ENCODE results near the gene GREB1L. TPM values are rescaled to one million over a fixed set of nuclear protein-coding genes. Genes with fewer than 3 reads are reported as not detected.

GREB1L gene
- total RNA-seq, 3 donors from 2014 or later, result 0.26 to 1.0 (median 0.29) TPM

DNA sequence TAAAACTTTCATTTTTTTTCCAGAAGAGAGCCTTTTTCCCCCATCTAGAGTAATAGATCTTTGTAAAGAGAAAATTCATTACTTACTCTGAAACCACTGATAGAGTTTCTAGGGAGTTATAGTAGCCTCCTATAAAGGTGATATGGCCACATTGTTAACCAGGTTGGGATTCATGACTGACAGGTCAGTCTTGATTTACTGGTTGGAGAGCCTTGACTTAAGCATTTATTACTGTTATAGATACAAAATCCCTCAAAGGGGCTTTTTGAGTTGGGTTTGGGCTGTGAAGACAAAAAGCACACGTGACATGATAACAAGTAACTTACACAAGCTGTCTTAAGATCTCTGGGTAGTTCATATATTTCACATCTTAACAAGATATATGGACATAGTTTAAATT lies 141.0 kb downstream of the GREB1L start:
- TF ChIP-seq, protein P1, sequence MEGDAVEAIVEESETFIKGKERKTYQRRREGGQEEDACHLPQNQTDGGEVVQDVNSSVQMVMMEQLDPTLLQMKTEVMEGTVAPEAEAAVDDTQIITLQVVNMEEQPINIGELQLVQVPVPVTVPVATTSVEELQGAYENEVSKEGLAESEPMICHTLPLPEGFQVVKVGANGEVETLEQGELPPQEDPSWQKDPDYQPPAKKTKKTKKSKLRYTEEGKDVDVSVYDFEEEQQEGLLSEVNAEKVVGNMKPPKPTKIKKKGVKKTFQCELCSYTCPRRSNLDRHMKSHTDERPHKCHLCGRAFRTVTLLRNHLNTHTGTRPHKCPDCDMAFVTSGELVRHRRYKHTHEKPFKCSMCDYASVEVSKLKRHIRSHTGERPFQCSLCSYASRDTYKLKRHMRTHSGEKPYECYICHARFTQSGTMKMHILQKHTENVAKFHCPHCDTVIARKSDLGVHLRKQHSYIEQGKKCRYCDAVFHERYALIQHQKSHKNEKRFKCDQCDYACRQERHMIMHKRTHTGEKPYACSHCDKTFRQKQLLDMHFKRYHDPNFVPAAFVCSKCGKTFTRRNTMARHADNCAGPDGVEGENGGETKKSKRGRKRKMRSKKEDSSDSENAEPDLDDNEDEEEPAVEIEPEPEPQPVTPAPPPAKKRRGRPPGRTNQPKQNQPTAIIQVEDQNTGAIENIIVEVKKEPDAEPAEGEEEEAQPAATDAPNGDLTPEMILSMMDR (IDR thresholded peaks at IDR 0.05), result no peak
- Histone ChIP-seq H3K4me1 (ENCODE audit: low read depth) (no peaks in the 10 kb centered on the region), H3K9me3 (no peaks in the 10 kb centered on the region), H3K4me3 (no peak overlapping the region), H3K36me3 (ENCODE audit: low read depth) (no peaks in the 10 kb centered on the region)
- no peak for DNase-seq
- no peak for ATAC-seq
- intact Hi-C loops (cut with DNase I, micrococcal nuclease), result no loop called here

DNA sequence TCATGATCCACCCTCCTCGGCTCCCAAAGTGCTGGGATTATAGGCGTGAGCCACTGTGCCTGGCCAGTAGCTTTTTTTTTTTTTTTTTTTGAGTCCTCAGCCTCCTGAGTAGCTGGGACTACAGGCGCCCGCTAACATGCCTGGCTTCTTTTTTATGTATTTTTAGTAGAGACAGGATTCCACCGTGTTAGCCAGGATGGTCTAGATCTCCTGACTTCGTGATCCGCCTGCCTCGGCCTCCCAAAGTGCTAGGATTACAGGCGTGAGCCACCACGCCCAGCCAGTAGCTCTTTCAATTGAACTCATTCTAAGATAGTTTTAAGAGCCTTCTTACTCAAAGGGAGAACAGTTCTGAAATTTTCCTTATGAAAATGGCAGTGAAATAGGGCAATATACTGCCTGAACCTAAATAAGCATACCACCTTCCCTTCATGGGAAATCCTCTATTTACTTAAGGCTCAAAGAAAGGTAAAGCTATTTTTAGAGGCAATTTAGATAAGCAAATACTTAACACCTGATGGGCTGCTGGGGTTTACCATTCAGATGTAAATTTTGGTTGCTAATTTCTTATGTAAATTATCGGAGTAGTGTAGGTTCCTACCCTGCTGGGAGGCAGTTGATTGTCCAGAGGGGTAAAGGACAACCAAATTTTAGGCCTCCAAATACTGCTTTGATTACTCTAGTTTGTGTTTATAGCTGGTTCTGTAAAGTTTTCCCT lies 144.7 kb downstream of the GREB1L start:
- ATAC-seq (no peak), DNase-seq (no peak)
- no peaks in the 10 kb centered on the region for H3K4me1 ChIP-seq (ENCODE audit: low read depth)
- H3K4me3 ChIP-seq, result no peak overlapping the region
- intact Hi-C loops (cut with DNase I, micrococcal nuclease), result no loop called here
- H3K36me3 ChIP-seq (ENCODE audit: low read depth), result no peaks in the 10 kb centered on the region
- H3K9me3 ChIP-seq, result no peaks in the 10 kb centered on the region
- TF ChIP-seq, protein P1 (IDR thresholded peaks at IDR 0.05), result no peak

DNA sequence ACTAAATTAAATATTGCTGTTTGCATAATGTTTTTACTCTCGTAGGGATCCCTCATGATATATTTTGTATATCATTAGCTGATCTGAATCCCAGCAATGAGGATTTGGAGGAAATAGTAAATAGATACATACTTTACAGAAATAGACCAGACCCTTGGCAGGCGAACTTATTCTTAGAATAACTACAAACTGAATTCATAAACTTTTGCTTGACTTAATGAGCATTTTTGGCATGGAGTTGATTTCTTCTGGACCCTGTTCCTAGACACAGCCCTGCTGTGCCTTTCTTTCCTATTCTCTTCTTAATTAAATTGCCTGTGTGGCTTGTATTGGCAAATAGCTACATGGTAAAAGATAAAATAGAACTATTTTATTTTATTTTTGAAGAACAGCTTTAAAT lies 145.9 kb downstream of the GREB1L start:
- DNase-seq, result no peak

DNA sequence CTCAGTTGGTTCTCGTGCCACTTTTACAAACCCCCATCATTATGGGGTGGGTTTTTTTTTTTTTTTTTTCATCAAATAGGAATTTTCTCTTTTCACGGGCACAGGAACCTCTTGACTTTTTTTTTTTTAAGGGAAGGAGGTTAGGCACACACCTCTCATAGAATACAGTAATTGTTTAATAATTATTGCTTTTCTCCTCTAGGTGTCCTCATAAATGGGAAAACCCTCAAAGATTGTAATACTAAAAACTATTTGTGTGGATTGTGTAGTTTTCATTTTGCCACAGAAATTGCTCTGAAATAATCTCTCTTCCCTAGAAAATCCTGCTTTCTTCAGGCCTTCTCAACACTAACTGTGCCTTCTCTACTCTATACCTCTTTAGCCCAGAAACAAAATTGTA lies 147.3 kb downstream of the GREB1L start:
- H3K36me3 ChIP-seq (ENCODE audit: low read depth), result no peaks in the 10 kb centered on the region
- ATAC-seq (no peak), DNase-seq (no peak)
- H3K4me1 ChIP-seq (ENCODE audit: low read depth), result no peaks in the 10 kb centered on the region
- TF ChIP-seq, protein P1 (IDR thresholded peaks at IDR 0.05), result no peak
- intact Hi-C loops (cut with DNase I, micrococcal nuclease), result no loop called here
- no peaks in the 10 kb centered on the region for H3K9me3 ChIP-seq
- no peak overlapping the region for H3K4me3 ChIP-seq

More for the DNA sequence above, 145.9 kb downstream of the GREB1L start:
- Histone ChIP-seq H3K4me3 (no peak overlapping the region), H3K4me1 (ENCODE audit: low read depth) (no peaks in the 10 kb centered on the region), H3K36me3 (ENCODE audit: low read depth) (no peaks in the 10 kb centered on the region), H3K9me3 (no peaks in the 10 kb centered on the region)
- no peak for ATAC-seq
- intact Hi-C loops (cut with DNase I, micrococcal nuclease), result no loop called here
- TF ChIP-seq, protein P1 (IDR thresholded peaks at IDR 0.05), result no peak

DNA sequence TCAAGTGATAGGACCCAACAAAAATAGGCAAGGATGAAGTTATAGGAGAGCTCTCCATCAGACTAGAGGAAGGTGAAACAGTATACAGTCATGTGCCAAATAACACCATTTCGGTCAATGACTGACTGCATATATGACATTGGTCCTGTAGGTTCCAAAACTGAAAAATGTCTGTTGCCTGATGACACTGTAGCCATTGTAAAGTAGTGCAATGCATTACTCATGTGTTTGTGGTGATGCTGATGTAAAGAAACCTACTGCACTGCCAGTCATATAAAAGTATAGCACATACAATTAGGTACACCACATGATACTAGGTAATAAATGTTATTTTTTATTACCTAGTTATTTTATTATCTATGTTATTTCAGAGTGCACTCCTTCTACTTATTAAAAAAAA lies 147.9 kb downstream of the GREB1L start:
- no peaks in the 10 kb centered on the region for H3K9me3 ChIP-seq
- no peak for DNase-seq
- H3K36me3 ChIP-seq (ENCODE audit: low read depth), result no peaks in the 10 kb centered on the region
- H3K4me1 ChIP-seq (ENCODE audit: low read depth), result no peaks in the 10 kb centered on the region
- TF ChIP-seq, protein P1 (IDR thresholded peaks at IDR 0.05), result no peak
- no peak overlapping the region for H3K4me3 ChIP-seq
- ATAC-seq, result no peak
- intact Hi-C loops (cut with DNase I, micrococcal nuclease), result no loop called here

All from mucosa of descending colon (tissue), 3 donors.